HUES64 (cell line): ENCODE data around the gene PRG2.

Experiments
- H3K27ac ChIP-seq: 2 replicates; pipeline ENCODE4 v1.7.0; 2013; ENCODE audit warnings: low read depth, low read length, inconsistent platforms
- H3K27me3 ChIP-seq: 2 replicates; pipeline ENCODE4 v1.6.1; 2013; ENCODE audit warnings: mild to moderate bottlenecking, low read length; ENCODE audit not compliant: insufficient read depth
- H3K36me3 ChIP-seq: 2 replicates; pipeline ENCODE4 v1.6.1; 2013; ENCODE audit warnings: mild to moderate bottlenecking, low read length; ENCODE audit not compliant: insufficient read depth
- H3K4me1 ChIP-seq: 2 replicates; pipeline ENCODE4 v1.6.1; 2013; ENCODE audit warnings: mild to moderate bottlenecking, low read length, moderate library complexity; ENCODE audit not compliant: insufficient read depth
- H3K4me3 ChIP-seq: 2 replicates; pipeline ENCODE4 v1.5.1; 2013; ENCODE audit warnings: mild to moderate bottlenecking, low read length, moderate library complexity
- H3K9ac ChIP-seq: 2 replicates; pipeline ENCODE4 v1.6.1; 2013; ENCODE audit warnings: mild to moderate bottlenecking, low read depth, low read length
- H3K9me3 ChIP-seq: 2 replicates; pipeline ENCODE4 v1.6.1; 2013; ENCODE audit warnings: low read depth, low read length; ENCODE audit not compliant: insufficient read depth
- WGBS: fragments of 150-250, 120-280 bp; methylation state at CpG from one replicate; pipeline ENCODE4 v1.1.7; 2013; ENCODE audit warnings: missing lambda C conversion rate; 5-methylcytosine and 5-hydroxymethylcytosine counted together

Gene PRG2

DNA sequence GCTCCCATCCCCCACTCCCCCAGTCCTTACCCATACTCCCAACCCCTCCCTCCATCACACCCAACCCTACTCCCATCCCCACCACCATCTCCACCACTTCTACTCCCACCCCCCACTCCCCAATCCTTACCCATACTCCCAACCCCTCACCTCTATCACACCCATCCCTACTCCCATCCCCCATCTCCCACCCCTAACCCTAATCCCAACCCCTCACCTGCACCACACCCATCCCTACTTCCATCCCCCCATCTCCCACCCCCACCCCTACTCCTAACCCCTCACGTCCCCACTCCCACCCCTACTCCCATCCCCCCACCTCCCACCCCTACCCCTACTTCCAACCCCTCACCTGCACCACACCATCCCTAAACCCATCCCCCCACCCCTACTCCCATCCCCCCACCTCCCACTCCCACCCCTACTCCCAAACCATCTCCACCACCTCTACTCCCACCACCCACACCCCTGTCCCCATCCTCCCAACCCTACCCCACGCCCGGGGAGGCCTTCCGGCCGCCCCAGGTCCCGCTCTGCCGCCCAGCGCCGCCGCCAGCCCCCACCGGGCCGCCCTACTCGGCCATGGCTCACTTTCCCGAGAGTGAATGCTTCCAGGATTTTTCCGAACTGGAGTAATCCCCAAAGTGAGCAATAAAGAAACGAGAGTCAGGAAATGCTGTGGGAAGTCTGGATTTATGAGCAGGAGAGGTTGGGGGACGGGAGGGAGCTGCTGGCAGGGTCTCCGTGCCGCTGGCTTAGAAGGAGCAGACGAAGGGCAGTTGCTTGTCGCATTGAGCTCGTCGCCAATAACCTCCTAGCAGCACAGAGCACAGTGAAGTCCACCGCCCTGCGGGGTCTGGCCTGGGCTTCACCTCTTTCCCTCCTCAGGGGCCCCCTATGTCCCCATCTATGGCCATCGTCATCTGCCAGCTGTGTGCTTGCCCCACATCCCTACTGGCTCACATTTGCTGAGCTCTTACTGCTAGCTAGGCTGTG, 14.1 kb downstream of the PRG2 start:
- no peaks in the 10 kb centered on the region for H3K36me3 ChIP-seq
- WGBS = 70% methylated on average over 25 of the region's 26 CpGs
- H3K9ac ChIP-seq = no peak overlapping the region
- H3K4me1 ChIP-seq = no peaks in the 10 kb centered on the region
- H3K9me3 ChIP-seq = no peaks in the 10 kb centered on the region
- H3K27me3 ChIP-seq = peaks cover 5% of the 10 kb centered on the region
- H3K4me3 ChIP-seq = peak overlapping the region; percentile 28; the same call in 1 of the 2 replicates
- H3K27ac ChIP-seq = no peak overlapping the region

DNA sequence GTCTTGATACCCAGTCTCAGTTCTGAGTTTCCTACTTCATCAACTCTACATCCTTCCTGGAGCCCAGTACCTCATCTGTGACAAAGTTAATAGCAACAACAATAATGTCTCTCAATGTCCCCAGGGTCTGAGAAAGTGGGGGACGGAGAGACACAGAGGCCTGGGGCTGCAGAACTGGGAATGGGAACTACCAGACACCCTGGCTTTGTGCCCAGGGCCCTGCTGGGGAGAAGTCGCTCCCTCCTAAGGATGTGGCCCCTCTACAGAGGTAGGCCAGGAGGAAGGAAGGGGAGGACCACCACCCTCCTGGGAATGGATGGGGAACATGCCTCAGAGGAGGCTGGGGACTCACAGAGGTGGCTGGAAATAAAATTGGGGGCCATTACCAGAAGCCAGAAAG, 15.0 kb downstream of the PRG2 start:
- no peak overlapping the region for H3K27ac ChIP-seq
- no peaks in the 10 kb centered on the region for H3K36me3 ChIP-seq
- no peaks in the 10 kb centered on the region for H3K4me1 ChIP-seq
- H3K4me3 ChIP-seq = no peak overlapping the region
- H3K27me3 ChIP-seq = peaks cover 5% of the 10 kb centered on the region
- WGBS = 86% methylated on average over 2 of the region's 2 CpGs
- H3K9me3 ChIP-seq = no peaks in the 10 kb centered on the region
- no peak overlapping the region for H3K9ac ChIP-seq

DNA sequence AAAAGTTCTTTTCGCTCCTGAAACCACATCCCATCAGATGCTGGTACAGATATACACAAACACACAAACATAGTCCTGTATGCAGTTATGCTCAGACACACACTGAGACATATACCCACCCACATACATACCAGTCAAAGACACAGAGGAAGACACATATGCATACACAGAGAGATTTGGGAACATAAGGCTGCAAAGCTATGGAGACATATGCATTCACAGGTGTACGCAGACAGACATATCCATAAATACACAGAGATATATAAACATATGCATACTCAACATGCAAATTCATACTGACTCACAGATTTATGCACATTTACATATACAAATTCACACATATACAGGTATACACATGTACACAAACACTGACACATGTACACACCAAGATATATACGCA, 15.5 kb downstream of the PRG2 start:
- 96% methylated on average over 3 of the region's 3 CpGs for WGBS
- H3K27ac ChIP-seq = no peak overlapping the region
- H3K9ac ChIP-seq = no peak overlapping the region
- H3K4me3 ChIP-seq = no peak overlapping the region
- H3K27me3 ChIP-seq = peaks cover 5% of the 10 kb centered on the region
- no peaks in the 10 kb centered on the region for H3K36me3 ChIP-seq
- no peaks in the 10 kb centered on the region for H3K4me1 ChIP-seq
- H3K9me3 ChIP-seq = no peaks in the 10 kb centered on the region

DNA sequence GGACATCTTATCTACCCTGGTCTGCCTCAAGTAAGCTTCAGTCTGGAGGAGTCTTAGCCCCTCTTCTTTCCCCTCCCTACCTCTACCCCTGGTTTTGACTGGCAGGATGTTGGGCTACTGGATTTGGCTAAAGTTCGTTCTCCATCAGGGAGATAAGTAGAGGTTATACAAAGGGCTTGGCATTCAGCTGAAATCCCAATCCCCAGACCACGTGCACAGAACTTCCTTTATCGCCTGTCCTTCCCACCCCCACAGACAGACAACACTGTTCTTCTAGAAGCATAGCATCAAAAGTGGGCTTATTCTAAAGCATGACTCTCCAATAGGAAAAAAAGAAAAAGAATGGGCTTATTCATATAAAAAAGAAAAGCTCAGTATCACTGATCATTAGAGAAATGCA, 17.3 kb downstream of the PRG2 start:
- H3K27me3 ChIP-seq = peaks cover 3% of the 10 kb centered on the region
- no peak overlapping the region for H3K9ac ChIP-seq
- H3K4me1 ChIP-seq = no peaks in the 10 kb centered on the region
- no peaks in the 10 kb centered on the region for H3K9me3 ChIP-seq
- 84% methylated on average over 3 of the region's 3 CpGs for WGBS
- no peaks in the 10 kb centered on the region for H3K36me3 ChIP-seq
- H3K27ac ChIP-seq = no peak overlapping the region
- no peak overlapping the region for H3K4me3 ChIP-seq

DNA sequence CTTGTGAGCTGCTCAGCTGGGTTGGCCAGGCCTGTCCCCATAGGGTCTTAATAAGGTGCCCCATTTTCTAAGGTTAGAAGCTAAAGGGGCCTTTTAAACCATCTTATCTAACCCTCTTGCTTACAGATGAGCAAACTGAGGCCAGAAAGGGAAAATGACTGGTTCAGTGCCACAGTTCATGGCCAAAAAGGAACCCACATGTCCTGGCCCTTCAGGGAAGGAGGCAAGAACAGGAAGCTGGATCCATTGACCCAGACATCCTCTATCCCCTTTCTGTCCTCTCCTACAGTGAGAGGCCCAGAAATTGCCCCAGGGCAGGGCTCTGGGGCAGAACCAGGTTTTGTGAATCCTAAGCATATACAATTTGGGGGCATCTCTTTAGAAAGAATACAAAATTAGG, 19.5 kb downstream of the PRG2 start:
- H3K4me1 ChIP-seq = peaks cover 5% of the 10 kb centered on the region
- H3K9ac ChIP-seq = no peak overlapping the region
- no peak overlapping the region for H3K4me3 ChIP-seq
- H3K36me3 ChIP-seq = no peaks in the 10 kb centered on the region
- no peak overlapping the region for H3K27ac ChIP-seq
- no peaks in the 10 kb centered on the region for H3K27me3 ChIP-seq
- no peaks in the 10 kb centered on the region for H3K9me3 ChIP-seq

- H3K27ac ChIP-seq = no peak overlapping the region
- no peaks in the 10 kb centered on the region for H3K27me3 ChIP-seq
- H3K4me3 ChIP-seq = no peak overlapping the region
- H3K36me3 ChIP-seq = no peaks in the 10 kb centered on the region
- 94% methylated on average over 6 of the region's 7 CpGs for WGBS
- H3K9ac ChIP-seq = no peak overlapping the region
- H3K9me3 ChIP-seq = no peaks in the 10 kb centered on the region
- H3K4me1 ChIP-seq = peaks cover 12% of the 10 kb centered on the region
These were observed 20.2 kb downstream of the PRG2 start for GRCh38 chr11:57370251-57370650.

DNA sequence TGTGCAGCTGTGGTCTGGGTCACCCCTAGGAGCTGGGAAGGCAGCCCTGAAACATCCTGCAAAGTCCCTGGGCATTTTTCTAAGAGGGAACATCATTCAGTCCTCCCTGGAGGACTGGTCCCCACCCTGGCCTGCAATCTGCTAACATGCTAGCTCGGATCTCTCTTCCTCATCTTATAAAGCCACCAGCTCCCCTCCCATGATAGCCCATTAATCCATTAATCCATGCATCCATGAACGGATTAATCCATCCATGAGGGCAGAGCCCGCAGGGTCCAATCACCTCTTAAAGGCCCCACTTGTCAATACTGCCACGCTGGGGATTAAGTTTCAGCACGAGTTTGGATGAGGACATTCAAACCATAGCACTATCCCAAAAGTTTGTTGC, 21.6 kb downstream of the PRG2 start:
- Histone ChIP-seq H3K27me3 (no peaks in the 10 kb centered on the region), H3K4me3 (no peak overlapping the region), H3K9ac (no peak overlapping the region), H3K9me3 (no peaks in the 10 kb centered on the region), H3K36me3 (no peaks in the 10 kb centered on the region), H3K27ac (no peak overlapping the region), H3K4me1 (peaks cover 18% of the 10 kb centered on the region)
- WGBS = 91% methylated on average over 5 of the region's 5 CpGs

DNA sequence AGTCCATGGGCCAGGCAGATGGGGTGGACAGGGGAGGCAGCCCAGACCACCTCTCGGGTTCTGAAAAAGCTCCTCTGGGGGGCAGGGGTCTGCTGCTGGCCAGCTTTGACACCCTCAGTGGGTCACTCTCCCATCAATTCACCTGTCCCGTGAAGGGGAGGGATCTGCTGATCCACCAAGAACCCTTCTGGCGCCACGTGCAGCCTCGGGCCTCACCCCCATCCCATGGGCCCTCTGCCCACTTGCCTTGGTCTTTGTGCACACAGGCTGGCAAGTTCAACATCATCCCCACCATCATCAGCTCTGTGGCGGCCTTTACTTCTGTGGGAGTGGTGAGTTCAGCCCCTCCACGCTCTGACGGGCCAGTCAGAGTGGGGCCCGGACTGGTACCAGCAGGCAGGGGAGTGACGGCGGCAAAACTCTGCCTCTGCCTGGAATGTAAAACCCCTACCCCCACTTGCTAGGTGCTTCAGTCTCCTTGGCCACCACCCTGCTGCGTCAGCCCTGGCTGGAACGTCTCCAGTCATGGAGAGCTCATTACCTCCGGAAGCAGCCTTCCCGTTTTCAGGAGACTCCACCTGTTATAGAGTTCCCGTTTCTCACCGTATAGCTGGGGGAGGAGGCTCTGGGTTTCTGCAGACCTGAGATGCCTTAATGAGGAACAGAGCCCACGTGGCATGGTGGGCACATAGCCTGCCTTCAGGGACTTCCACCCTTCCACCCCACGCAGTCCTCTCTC, 22.2 kb downstream of the PRG2 start:
- H3K9me3 ChIP-seq = no peaks in the 10 kb centered on the region
- H3K4me3 ChIP-seq = no peak overlapping the region
- no peak overlapping the region for H3K9ac ChIP-seq
- no peaks in the 10 kb centered on the region for H3K36me3 ChIP-seq
- H3K27ac ChIP-seq = no peak overlapping the region
- 86% methylated on average over 19 of the region's 19 CpGs for WGBS
- peaks cover 18% of the 10 kb centered on the region for H3K4me1 ChIP-seq
- no peaks in the 10 kb centered on the region for H3K27me3 ChIP-seq

DNA sequence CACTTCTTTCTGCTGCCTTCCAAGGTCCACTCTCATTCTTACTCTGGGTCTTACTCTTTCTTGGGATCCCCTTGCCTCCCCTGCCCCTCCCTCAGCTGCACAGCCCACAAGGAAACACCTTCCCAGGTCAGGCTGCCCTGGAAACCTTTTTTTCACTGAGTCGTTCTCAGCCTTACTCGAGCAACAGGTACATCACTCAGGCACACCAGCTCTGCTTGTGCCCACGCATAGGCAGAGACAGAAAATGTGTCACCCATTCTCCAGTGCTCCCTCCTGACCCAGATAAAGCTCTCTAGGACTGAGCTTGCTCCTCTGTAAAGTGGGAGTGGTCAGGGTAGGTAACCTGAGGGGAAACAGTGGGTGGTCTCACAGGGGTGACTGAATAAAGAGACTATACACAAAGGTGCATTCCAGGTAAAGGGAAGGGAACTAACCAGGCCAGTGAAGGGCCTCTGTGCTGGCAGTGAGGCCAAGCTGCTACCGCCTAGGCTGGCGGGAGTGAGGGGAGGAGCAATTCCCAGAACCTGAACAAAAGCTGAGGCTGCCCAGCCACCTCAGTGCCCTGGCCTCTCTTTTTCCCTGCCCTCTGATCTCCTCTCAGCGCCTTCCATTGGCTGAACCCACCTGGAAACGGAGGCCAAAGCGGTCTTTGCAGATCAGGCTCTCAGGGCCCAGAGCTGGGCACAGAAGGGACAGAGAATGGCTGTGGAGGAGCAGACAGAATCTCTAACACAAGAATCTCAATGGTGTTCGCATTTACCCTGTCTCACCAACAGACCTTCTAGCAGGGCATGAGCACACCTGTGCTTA, 25.4 kb downstream of the PRG2 start:
- H3K9ac ChIP-seq = no peak overlapping the region
- peaks cover 18% of the 10 kb centered on the region for H3K4me1 ChIP-seq
- no peak overlapping the region; the same call in 1 of the 2 replicates for H3K27ac ChIP-seq
- H3K9me3 ChIP-seq = no peaks in the 10 kb centered on the region
- no peak overlapping the region for H3K4me3 ChIP-seq
- no peaks in the 10 kb centered on the region for H3K27me3 ChIP-seq
- no peaks in the 10 kb centered on the region for H3K36me3 ChIP-seq
- WGBS = 60% methylated on average over 9 of the region's 9 CpGs

- no peaks in the 10 kb centered on the region for H3K9me3 ChIP-seq
- peaks cover 18% of the 10 kb centered on the region for H3K4me1 ChIP-seq
- H3K36me3 ChIP-seq = no peaks in the 10 kb centered on the region
- no peak overlapping the region for H3K27ac ChIP-seq
- 80% methylated on average over 6 of the region's 7 CpGs for WGBS
- H3K4me3 ChIP-seq = no peak overlapping the region
- H3K27me3 ChIP-seq = no peaks in the 10 kb centered on the region
- no peak overlapping the region for H3K9ac ChIP-seq
These were observed 27.0 kb downstream of the PRG2 start for GRCh38 chr11:57363131-57364080.
